GM23248 (cell line): Measurements from ENCODE around the gene MPC1L. TPM values are rescaled to one million over a fixed set of nuclear protein-coding genes. Genes with fewer than 3 reads are reported as not detected.
"Not testable (repeated sequence)": the region's sequence is repeated elsewhere in the genome, so short reads cannot be mapped to it uniquely, and the experiment has no call there.

Experiments
- DNase-seq: peaks from one replicate; pipeline ENCODE4 v3.0.0-alpha.2; 2015
- H2AFZ ChIP-seq: fragments of 200-600 bp; sonication (generic); 2 replicates; pipeline ENCODE4 v1.6.1; 2016; ENCODE audit warnings: antibody characterized with exemption
- H3F3A ChIP-seq: fragments of 200-600 bp; sonication (generic); 2 replicates; pipeline ENCODE4 v1.6.1; 2016; ENCODE audit warnings: mild to moderate bottlenecking, antibody characterized with exemption, mixed run types; ENCODE audit not compliant: insufficient read depth
- H3K27ac ChIP-seq: fragments of 200-600 bp; sonication (generic); 2 replicates; pipeline ENCODE4 v1.5.1; 2016; ENCODE audit warnings: mild to moderate bottlenecking
- H3K27me3 ChIP-seq: fragments of 200-600 bp; sonication (generic); replicated peaks from 2 replicates; pipeline ENCODE4 v1.6.1; 2016; ENCODE audit warnings: mild to moderate bottlenecking; ENCODE audit not compliant: insufficient read depth
- H3K36me3 ChIP-seq: fragments of 200-600 bp; sonication (generic); 2 replicates; pipeline ENCODE4 v1.6.1; 2016; ENCODE audit warnings: low read depth, mild to moderate bottlenecking
- H3K4me1 ChIP-seq: fragments of 200-600 bp; sonication (generic); 2 replicates; pipeline ENCODE4 v1.6.1; 2016; ENCODE audit warnings: mild to moderate bottlenecking; ENCODE audit not compliant: insufficient read depth
- H3K4me2 ChIP-seq: fragments of 200-600 bp; sonication (generic); one replicate; pipeline ENCODE4 v1.6.1; 2016; ENCODE audit warnings: mild to moderate bottlenecking; ENCODE audit not compliant: unreplicated experiment
- H3K4me3 ChIP-seq: fragments of 200-600 bp; sonication (generic); 2 replicates; pipeline ENCODE4 v1.5.1; 2016; ENCODE audit warnings: mild to moderate bottlenecking
- H3K79me2 ChIP-seq: fragments of 200-600 bp; sonication (generic); 2 replicates; pipeline ENCODE4 v1.6.1; 2016; ENCODE audit warnings: mild to moderate bottlenecking; ENCODE audit not compliant: insufficient read depth
- H3K9ac ChIP-seq: fragments of 200-600 bp; sonication (generic); 2 replicates; pipeline ENCODE4 v1.6.1; 2016; ENCODE audit warnings: mild to moderate bottlenecking
- H3K9me2 ChIP-seq: fragments of 200-600 bp; sonication (generic); 2 replicates; pipeline ENCODE4 v1.6.1; 2016; ENCODE audit warnings: mixed run types, mild to moderate bottlenecking, moderate library complexity; ENCODE audit not compliant: insufficient read depth
- H3K9me3 ChIP-seq: fragments of 200-600 bp; sonication (generic); one replicate; pipeline ENCODE4 v1.6.1; 2017; ENCODE audit warnings: low read depth
- H4K20me1 ChIP-seq: fragments of 200-600 bp; sonication (generic); 2 replicates; pipeline ENCODE4 v1.6.0; 2016; ENCODE audit not compliant: insufficient read depth
- EZH2 ChIP-seq: fragments of 200-600 bp; sonication (generic); IDR thresholded peaks from 2 replicates; pipeline ENCODE4 v1.6.1; 2018; ENCODE audit warnings: antibody characterized with exemption, mild to moderate bottlenecking; ENCODE audit not compliant: insufficient read depth, poor library complexity, severe bottlenecking
- EZH2phosphoT487 ChIP-seq: fragments of 200-600 bp; sonication (generic); IDR thresholded peaks from 2 replicates; pipeline ENCODE4 v1.6.1; 2018; ENCODE audit warnings: antibody characterized with exemption, moderate library complexity, mild to moderate bottlenecking, low read depth; ENCODE audit not compliant: insufficient read depth
- WGBS, 2 experiments: methylation state at CpG; one replicate each; pipeline ENCODE4 v1.1.6; 2015 to 2017; ENCODE audit warnings: low lambda C conversion rate in 2 of 2, low coverage in 1 of 2; ENCODE audit errors: missing lambda C conversion rate in 2 of 2; 5-methylcytosine and 5-hydroxymethylcytosine counted together
- in situ Hi-C: fragments of 300-500 bp; cut with MboI; formaldehyde crosslinking; loops from 2 replicates; pipeline ENCODE4 v1.15.0; 2020
- polyA plus RNA-seq: library from polyadenylated mRNA; unstranded; fragments of >200 nt; fragmentation: Nextera tagmentation; extraction: Ambion mirVana; gene quantifications from 2 replicates; pipeline ENCODE4 v1.2.1, GENCODE V29; 2016
- total RNA-seq: library from RNA; depleted of rRNA; stranded (reverse); fragments of >200 nt; shearing (Covaris generic); gene quantifications from 2 replicates; pipeline ENCODE4 v1.2.3, GENCODE V29; 2014; rRNA removed

Gene MPC1L
- total RNA-seq: not detected in 2 replicates
- not detected in 2 replicates for polyA plus RNA-seq

- Histone ChIP-seq H2AFZ (no peak within 1 kb of the TSS), H3K9me3 (no peaks in the 10 kb centered on the region), H4K20me1 (no peaks in the 10 kb centered on the region), H3K4me1 (no peaks in the 10 kb centered on the region), H3K9me2 (no peaks in the 10 kb centered on the region), H3K27me3 (no peaks in the 10 kb centered on the region), H3F3A (no peaks in the 10 kb centered on the region), H3K4me2 (no peak within 1 kb of the TSS), H3K36me3 (no peaks in the 10 kb centered on the region), H3K27ac (no peak within 1 kb of the TSS), H3K79me2 (no peaks in the 10 kb centered on the region), H3K9ac (no peak within 1 kb of the TSS), H3K4me3 (no peak within 1 kb of the TSS)
- TF ChIP-seq EZH2: no peak
- no peak for TF ChIP-seq EZH2phosphoT487
- in situ Hi-C loops: no loop called here
- no peak for DNase-seq
- WGBS, 2 experiments: 97 to 99% methylated on average over 24 to 26 of the region's 38 CpGs
These were observed at the start of gene MPC1L for GRCh38 chrX:40623139-40623536. MPC1L (plus strand) TSS chrX:40623428; CDS start chrX:40623566, 138 bp downstream.

- Histone ChIP-seq H3F3A (no peaks in the 10 kb centered on the region), H3K9ac (no peak overlapping the region), H3K4me1 (no peaks in the 10 kb centered on the region), H3K36me3 (no peaks in the 10 kb centered on the region), H3K27me3 (no peaks in the 10 kb centered on the region), H3K79me2 (no peaks in the 10 kb centered on the region), H4K20me1 (no peaks in the 10 kb centered on the region), H3K9me3 (no peaks in the 10 kb centered on the region), H2AFZ (no peak overlapping the region), H3K4me3 (no peak overlapping the region), H3K4me2 (no peak overlapping the region), H3K27ac (no peak overlapping the region), H3K9me2 (no peaks in the 10 kb centered on the region)
- WGBS, 2 experiments: 48 to 50% methylated on average over 2 of the region's 2 CpGs
- TF ChIP-seq EZH2: no peak
- no peak for TF ChIP-seq EZH2phosphoT487
- DNase-seq: peak; percentile 14
- in situ Hi-C loops: no loop called here
These were observed 49.5 kb upstream of the MPC1L start for GRCh38 chrX:40573763-40574162.

- H3K4me2 ChIP-seq, H3K9me3 ChIP-seq, H2AFZ ChIP-seq, in situ Hi-C loops, H3K4me1 ChIP-seq, H3K27me3 ChIP-seq, H3K4me3 ChIP-seq, H3K9ac ChIP-seq, H3K36me3 ChIP-seq, H3F3A ChIP-seq, H3K27ac ChIP-seq, H3K9me2 ChIP-seq, H3K79me2 ChIP-seq, H4K20me1 ChIP-seq: not testable (repeated sequence)
- DNase-seq: peak; percentile 51
- WGBS, 2 experiments: 43 to 67% methylated on average over 1 to 2 of the region's 2 CpGs
These were observed 47.8 kb upstream of the MPC1L start for GRCh38 chrX:40575411-40575810.

GRCh38 chrX:40576291-40576690 lies 46.9 kb upstream of the MPC1L start:
- 86 to 94% methylated on average over 3 of the region's 3 CpGs for WGBS, 2 experiments
- no peak overlapping the region for H2AFZ ChIP-seq

GRCh38 chrX:40578039-40578695 lies 45.1 kb upstream of the MPC1L start:
- Histone ChIP-seq H3K4me2 (no peak overlapping the region), H3K27ac (no peak overlapping the region), H3K9ac (no peak overlapping the region), H3K4me3 (no peak overlapping the region), H3K79me2 (peaks cover 21% of the 10 kb centered on the region), H2AFZ (no peak overlapping the region), H4K20me1 (no peaks in the 10 kb centered on the region), H3K9me3 (no peaks in the 10 kb centered on the region), H3K36me3 (no peaks in the 10 kb centered on the region), H3K4me1 (peaks cover 6% of the 10 kb centered on the region; the same call in 1 of the 2 replicates), H3K9me2 (no peaks in the 10 kb centered on the region), H3F3A (no peaks in the 10 kb centered on the region), H3K27me3 (no peaks in the 10 kb centered on the region)
- 50 to 70% methylated on average over 6 to 7 of the region's 7 CpGs for WGBS, 2 experiments
- DNase-seq: no peak
- in situ Hi-C loops: no loop called here
- TF ChIP-seq EZH2: no peak
- TF ChIP-seq EZH2phosphoT487: no peak

More at GRCh38 chrX:40576291-40576690, 46.9 kb upstream of the MPC1L start:
- H3K9me2 ChIP-seq: no peaks in the 10 kb centered on the region
- H3K27me3 ChIP-seq: no peaks in the 10 kb centered on the region
- no peak for TF ChIP-seq EZH2phosphoT487
- no peak for TF ChIP-seq EZH2
- H3K4me3 ChIP-seq: no peak overlapping the region
- no peaks in the 10 kb centered on the region for H3K36me3 ChIP-seq
- in situ Hi-C loops: no loop called here
- DNase-seq: no peak
- H3F3A ChIP-seq: no peaks in the 10 kb centered on the region
- no peaks in the 10 kb centered on the region for H3K9me3 ChIP-seq
- no peak overlapping the region for H3K27ac ChIP-seq
- peaks cover 3% of the 10 kb centered on the region; the same call in 1 of the 2 replicates for H3K79me2 ChIP-seq
- no peaks in the 10 kb centered on the region for H3K4me1 ChIP-seq
- no peak overlapping the region for H3K4me2 ChIP-seq
- no peaks in the 10 kb centered on the region for H4K20me1 ChIP-seq
- no peak overlapping the region for H3K9ac ChIP-seq
